Activated T-cell treated with anti-CD3 and anti-CD28 coated beads, Interleukin-2, amount 50 U/mL, for 1 hour (primary cell): ENCODE data around the gene ELMO3.

Source experiments
- DNase-seq: peaks from one replicate; pipeline ENCODE4 v3.0.0-alpha.2; 2020

The ELMO3 gene

DNA sequence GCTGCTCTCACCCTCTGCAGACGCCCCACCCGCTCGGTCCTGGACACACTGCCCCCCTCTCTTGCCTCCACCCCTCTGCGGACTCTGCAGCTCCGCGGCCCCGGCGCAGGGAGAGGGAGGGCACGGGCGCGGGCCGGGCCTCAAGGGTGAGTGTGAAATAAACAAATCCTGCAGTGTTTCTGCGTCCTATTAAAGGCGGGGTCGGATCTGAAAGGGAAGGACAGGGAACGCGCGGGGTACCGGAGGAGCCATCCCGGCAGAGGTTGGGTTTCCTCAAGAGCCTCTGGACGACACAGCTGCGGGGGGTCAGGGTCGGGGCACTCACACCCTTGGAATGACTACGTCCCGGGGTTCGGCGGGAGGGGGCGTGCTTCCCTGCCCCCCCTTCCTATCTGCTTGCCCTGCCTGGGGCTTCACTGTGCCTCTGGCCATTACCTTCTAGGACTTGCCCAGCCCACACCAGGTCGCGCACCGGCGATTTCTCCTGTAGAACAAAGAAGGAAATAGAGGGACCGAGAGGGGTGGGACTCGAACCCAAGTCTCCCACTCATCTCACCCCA, 34.9 kb upstream of the ELMO3 start:
- DNase-seq, result no peak

DNA sequence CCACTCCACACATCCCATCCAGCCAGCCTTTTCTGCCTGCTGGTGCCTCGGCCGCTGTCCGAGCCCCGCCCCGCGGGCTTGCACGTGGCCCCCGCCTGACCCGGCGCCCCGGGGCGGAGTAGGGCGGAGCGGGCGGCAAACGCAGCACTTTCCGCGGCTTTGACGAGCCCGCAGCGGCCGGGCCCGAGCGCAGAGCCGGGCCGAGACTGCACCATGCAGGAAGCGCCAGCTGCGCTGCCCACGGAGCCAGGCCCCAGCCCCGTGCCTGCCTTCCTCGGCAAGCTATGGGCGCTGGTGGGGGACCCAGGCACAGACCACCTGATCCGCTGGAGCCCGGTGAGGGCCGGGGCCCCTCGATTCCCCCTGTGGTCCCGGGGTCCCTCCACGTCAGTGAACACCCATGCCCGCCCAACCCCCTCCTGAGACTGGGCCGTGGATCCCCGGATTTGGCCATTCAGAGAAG, 34.3 kb upstream of the ELMO3 start, which contains the start of gene HSF4:
HSF4 (plus strand) TSS at position 147 of the 463 bp plus-strand sequence; CDS start at position 214, 67 bp downstream.
- no peak for DNase-seq

DNA sequence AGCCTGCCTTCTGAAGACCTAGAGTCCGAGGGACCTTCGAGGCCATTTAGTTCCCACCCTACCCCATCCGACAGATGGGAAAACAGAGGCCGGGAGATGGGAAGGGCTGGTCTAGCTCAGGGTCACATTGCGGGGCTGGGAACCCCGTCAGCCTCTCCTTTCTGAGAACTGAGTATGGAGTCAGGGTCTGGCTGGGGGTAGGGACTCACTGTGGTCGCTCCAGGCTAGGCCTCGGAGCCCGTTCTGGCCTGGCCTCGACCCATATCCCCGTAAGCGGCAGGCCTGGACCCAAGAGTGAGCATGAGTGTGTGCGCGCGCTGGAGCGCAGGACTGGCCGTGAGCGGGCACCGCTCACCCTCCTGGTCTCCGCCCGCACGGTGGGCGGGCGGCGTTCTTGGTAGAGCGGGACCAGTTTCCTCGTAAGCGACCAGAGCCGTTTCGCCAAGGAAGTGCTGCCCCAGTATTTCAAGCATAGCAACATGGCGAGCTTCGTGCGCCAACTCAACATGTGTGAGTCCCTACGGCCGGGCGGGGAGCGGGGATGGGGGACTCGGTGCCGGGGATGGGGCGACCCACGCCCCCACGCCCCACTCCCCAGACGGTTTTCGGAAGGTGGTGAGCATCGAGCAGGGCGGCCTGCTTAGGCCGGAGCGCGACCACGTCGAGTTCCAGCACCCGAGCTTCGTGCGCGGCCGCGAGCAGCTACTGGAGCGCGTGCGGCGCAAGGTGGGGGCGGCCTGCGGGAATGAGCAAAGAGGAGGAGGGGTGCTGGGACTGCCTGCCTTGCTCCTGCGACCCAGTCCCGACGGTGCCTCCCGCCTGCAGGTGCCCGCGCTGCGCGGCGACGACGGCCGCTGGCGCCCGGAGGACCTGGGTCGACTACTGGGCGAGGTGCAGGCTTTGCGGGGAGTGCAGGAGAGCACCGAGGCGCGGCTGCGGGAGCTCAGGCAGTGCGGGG, 33.5 kb upstream of the ELMO3 start:
- no peak for DNase-seq

DNA sequence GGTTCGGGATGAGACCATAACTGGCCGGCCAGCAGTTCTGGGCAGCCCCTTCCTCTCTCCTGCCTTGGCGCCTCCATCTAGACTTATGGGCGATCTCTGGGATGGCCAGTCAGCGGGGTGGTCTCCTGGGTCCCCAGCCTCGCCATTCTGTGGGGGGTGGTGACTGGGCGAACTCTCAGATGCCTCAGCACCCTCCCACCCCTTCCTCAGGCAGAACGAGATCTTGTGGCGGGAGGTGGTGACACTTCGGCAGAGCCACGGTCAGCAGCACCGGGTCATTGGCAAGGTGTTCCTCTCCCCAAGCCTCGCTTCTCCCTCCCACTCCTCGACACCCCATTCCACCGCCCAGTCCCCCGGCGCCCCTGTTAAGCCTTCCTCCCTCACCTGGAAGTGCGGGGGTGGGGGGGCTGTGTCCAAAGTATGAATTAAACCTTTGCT, 32.8 kb upstream of the ELMO3 start:
- DNase-seq, result no peak

DNA sequence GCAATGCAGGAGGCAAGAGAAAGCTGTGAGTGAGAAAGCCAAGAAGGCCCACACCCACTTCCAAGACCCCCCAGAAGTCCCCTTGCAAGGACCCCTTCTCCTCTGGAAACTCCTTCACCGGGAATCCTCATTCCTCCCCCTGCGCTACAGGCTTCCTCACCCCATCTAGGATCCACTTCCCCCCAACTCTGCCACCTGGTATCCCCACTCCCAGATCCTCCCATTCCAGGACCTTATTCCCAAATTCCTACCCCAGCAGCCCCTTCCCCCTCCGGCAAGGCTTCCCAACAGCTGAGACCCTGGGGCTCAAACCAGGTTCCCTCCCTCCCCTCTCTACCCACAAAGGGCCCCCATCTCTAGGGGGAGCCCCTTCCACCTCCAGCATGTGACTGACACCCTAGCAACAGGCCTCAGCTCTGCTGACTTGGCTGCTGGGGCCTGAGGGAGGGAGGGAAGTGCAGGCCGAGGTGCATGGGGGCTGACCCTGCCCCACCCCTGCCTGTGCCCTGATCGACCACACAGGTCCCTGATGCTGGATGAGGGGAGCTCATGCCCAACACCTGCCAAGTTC, 32.2 kb upstream of the ELMO3 start:
- no peak for DNase-seq

DNA sequence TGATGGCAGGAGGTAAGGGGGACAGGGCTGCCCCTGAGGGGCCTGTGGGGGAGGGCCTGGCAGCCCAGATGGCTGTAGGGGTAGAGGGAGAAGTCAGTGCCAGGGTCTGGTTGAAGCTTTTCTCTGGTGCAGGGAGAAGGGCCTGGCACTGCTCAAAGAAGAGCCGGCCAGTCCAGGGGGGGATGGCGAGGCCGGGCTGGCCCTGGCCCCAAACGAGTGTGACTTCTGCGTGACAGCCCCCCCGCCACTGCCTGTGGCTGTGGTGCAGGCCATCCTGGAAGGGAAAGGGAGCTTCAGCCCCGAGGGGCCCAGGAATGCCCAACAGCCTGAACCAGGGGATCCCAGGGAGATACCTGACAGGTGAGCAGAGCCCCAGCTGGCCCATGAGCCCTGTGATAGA, 31.3 kb upstream of the ELMO3 start:
- DNase-seq, result no peak

DNA sequence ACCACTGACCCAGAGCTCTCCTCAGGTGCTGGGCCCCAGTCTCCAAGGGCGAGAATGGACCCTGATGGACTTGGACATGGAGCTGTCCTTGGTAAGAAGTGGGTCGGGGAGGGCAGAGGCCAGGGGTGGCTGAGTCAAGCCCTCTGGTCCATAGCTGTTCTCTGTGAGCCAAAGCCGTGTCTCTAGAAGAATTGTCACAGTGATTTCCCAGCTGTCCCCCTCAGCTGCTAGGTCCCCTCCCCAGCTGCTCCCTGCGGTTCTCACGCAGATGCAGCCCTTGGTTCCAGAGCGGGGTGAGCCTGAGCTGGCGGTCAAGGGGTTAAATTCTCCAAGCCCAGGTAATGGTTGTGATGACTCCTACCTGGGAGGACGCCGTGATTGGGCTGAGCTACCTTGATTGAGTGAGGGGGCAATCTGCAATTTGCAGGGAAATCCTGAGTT, 29.9 kb upstream of the ELMO3 start:
- no peak for DNase-seq

DNA sequence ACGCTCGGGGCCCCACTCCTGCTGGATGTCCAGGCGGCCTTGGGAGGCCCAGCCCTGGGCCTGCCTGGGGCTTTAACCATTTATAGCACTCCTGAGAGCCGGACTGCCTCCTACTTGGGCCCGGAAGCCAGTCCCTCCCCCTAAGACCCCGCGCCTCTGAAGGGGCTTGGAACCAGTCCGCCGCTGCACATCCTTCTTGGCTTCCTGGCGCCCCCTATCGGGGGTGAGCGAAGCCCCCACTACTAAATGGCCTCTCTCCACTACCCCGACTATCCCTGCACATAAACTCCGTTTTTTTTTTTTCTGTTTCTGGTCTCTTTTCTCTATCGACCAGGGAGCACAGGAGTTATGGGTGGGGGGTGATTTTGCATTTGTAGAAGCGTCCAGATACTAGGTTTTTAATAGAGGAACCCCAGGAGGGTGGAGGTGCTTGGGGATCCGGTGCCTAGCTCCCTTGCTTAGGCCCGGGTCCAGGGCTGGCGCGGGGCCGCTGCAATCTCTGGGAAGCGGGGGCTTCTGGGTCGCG, 29.2 kb upstream of the ELMO3 start:
- no peak for DNase-seq

DNA sequence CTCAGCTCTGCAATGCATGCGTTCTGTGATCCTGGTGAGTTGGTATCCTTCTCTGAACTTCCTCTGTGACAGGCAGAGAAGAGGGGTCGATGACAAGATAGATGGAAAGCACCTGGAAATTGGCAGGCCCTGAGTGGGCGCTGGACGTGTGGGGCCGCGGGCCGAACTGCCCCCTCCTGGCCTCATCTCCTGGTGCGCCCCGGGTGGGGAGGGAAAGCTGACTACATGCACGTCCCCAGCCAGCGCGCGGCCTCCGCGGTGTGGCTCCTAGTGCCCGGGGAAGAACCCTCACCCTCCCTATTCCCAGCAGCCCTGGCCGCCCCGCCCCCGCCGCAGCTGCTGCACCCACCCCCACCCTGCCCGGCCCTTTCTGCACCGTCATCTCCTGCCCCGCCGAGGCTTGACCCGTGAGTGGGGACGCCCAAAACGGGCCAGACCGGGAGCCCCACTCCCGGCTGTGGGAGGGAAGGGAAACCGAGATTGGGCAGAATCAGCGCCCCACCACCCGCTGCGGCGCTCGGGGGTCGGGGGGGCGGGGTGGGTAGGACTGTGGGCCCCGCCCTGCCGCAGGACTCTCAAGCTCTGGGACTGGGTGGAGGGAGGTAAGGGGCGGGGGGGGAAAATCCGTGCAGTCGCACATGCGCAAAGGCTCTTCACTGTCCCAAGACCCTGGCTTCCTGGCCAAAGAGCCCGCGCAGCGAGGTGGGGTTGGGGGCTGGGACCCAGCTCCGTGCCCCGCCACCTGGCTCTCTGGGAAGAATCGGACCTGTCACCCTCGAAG, 28.6 kb upstream of the ELMO3 start, which contains the start of gene NOL3:
NOL3 (plus strand) TSS at position 371 of the 781 bp plus-strand sequence.
- DNase-seq, result no peak

DNA sequence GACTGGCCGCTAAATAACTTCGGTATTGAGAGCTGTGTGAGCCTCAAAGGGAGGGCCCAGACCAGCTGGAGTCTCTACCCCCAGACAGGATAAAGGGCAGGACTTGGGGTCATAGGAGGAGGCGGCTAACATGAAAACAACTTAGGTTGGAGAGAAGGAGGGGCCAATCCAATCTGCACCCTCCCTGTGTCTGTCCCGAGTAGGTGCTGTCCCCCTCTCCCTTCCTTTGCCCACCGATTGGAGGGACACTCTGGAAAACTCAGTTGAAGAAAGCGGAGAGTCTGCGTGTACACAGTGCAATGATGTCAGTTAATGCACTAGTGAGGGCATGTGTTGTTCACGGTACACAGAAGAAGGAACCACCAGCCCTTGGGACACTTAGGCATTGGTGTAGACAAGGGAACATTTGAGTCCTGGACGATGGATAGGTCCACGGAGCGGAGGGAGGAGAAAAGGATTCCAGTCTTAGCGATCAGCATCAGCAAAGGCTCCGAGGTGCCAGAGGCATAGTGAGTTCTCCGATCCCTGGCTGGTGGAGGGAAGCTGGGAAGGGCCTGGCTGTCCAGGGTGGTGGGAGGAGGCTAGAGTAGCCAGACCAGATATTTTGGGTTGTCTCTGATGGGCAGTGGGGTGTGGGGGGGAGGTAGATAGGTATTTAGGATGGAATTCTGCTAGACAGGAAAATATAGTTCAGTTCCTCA, 27.8 kb upstream of the ELMO3 start:
- DNase-seq, result no peak

DNA sequence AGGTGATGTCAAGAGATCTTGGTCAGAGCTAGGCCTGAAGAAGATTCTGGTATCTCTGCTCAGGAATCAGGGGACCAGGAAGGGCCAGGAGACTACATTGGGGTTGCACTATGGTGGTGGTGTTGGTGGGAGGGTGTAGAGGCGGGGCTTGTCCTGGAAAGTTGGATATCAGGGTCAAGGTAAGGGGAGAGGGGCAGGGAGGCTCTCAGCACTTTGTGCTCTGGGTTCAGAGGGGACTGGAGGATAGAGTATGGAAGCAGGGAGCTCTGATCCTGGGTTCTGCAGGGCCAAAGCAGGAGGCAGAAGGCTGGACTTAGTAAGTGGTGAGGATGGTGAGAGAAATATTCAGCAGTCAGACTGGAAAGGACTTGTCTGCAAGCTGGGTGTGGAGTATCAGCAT, 25.6 kb upstream of the ELMO3 start:
- DNase-seq, result no peak

DNA sequence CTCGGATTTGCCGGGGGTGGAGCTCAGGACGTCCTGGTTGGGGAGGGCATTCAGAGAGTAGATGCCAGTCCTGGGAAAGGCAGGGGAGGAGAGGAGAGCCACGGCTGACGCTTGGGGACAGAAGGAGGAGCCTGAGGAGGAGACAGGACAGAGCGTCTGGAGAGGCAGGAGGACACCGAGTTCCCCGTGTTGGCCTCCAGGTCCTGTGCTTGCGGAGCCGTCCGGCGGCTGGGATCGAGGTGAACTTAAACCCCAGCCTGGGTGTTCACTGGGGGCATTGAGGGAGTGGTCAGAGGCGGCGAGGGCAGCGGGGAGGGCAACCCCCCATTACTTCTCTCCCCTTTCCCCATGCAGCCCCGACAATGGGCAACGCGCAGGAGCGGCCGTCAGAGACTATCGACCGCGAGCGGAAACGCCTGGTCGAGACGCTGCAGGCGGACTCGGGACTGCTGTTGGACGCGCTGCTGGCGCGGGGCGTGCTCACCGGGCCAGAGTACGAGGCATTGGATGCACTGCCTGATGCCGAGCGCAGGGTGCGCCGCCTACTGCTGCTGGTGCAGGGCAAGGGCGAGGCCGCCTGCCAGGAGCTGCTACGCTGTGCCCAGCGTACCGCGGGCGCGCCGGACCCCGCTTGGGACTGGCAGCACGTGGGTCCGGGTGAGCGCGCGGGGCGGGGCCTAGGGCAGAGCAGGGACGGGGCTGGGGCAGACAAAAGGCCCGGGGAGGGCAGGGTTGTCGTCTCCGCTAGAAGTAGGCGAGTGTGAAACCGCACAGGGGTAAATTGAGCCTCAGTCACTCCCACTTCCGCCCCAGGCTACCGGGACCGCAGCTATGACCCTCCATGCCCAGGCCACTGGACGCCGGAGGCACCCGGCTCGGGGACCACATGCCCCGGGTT, 24.9 kb upstream of the ELMO3 start:
- peak; percentile 72 for DNase-seq

DNA sequence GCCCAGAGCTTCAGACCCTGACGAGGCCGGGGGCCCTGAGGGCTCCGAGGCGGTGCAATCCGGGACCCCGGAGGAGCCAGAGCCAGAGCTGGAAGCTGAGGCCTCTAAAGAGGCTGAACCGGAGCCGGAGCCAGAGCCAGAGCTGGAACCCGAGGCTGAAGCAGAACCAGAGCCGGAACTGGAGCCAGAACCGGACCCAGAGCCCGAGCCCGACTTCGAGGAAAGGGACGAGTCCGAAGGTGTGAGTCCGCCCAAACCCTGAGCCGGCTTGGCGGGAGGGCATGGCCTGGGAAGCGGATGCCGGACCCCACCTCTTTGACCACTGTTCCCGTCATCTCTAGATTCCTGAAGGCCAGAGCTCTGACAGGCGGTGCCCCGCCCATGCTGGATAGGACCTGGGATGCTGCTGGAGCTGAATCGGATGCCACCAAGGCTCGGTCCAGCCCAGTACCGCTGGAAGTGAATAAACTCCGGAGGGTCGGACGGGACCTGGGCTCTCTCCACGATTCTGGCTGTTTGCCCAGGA, 24.2 kb upstream of the ELMO3 start:
- no peak for DNase-seq

DNA sequence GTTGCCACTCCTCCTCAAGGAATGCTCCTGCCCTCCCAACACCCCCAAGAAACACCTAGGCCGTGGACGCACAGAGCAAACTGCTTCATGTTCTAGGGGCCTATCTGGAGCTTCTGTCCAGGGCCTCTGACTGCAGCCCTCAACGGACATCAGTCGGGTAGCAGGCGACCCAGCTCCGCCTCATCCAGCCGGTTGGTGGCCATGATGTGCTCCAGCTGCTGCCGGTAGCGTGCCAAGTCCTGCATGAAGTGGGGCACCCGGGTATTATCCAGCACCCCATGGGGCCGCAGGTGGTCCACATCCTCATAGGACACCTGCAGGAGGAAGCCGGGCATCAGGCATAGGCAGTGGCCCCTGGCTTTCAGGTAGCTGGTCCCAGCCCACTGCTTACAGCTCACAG, 22.3 kb upstream of the ELMO3 start:
- no peak for DNase-seq

DNA sequence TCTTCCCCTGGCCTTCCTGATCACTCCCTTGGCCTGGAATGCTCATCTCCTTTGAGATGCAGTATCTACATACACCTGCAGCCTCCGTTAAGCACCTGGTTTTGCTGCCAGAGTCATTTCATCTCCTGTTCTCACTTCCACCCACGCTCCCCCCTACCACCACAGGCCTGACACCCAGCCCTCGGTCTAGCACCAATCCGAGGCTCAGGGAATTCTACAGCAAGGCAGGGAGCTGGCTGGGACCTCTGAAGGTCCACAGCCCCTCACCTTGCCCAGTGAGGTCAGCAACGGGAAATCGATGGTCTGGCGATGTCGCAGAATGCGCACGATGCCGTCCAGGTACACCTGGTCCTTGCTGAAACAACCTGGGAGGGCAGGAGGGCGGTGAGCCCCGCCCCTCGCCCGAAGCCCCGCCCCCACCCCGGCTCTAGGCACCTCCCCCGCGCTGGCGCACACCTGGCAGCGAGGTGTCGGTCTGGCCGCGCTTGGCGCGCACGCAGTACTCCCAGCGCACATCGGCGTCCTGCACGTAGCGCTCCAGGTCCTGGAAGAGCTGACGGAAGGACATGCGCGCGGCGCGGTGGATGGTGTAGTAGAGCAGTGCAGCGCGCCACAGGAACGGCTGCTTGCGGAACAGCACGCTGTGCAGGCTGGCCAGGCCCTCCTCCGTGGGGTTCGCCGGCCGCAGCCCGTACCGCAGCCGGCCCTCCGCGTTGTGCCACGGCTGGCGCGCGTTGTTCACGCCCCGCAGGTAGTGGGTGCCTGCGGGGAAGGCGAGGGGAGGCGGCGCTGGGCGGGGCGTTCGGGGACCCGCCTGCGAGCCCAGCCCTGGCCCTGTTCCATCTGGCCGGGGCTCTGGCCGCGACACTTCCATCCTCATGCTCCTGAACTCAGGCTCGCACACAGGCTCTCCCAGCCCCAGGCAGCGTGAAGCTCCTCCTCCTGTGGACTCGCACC, 20.9 kb upstream of the ELMO3 start:
- DNase-seq, result peak; percentile 70

DNA sequence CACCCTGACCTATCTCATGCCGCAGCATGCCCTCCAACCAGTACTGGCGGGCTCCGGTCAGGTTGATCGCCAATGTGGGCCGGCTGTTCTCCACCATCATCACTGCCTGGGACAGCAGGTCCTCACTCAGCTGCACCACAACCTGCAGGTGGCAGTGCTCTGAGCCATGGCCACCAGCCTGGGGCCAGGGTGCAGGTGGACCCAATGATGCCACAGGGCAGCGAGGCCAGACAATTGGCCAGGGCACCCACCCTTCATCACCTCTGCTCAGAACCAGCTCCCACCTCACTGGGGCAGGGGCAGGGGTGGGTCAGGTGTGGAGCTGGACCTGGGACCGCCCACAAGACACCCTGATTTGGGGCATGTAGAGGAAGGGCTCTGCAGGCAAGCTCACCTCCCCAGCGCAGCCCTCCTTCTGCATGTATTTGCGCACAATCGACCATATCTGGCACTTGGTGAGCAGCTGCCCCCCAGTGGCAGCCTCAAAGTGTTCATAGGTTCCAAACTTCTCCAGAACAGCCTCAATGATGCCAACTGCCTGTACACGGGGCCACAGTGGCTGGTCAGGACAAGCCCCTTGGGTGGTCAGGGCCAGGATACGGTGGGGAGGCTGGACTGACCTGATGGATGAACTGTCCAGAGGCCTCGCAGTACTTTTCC, 19.4 kb upstream of the ELMO3 start:
- DNase-seq, result no peak

DNA sequence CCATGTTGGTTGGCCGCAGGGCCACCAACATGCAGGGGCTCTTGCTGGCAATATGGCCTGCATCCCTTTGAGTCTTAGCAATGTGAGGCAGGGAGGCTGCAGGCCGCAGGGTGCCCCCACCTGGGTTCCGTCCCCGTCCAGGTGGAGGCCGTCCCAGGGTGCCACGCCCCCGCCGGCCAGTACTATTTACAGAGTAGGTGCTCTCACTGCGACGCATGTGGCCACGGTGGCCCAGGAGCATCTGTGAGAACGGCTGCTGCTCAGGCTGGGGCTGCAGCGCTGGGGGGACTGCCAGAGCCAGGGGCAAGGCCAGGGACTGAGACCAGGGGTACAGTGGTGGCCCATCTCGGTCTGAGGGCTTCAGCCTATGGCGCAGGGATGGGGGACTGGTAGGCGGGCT, 18.8 kb upstream of the ELMO3 start:
- no peak for DNase-seq

DNA sequence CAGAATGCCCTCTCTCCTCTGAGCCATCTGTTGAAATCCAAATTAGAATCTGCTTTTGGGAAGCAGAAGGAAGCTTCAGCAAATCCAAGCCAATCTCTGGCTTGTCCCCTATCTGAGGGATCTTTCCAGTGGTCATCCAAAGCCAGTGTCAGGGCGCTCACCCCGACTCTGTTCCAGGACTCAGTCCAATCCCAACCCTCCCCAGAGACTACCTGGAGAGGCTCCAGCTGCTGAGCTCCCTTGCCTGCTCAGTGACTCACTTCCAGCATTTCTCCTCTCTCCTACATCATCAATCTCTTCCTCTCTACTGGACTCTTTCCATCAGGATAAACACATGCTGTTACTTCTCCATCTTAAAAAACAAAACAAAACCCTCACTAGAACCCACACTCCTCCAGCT, 17.6 kb upstream of the ELMO3 start:
- DNase-seq, result no peak

DNA sequence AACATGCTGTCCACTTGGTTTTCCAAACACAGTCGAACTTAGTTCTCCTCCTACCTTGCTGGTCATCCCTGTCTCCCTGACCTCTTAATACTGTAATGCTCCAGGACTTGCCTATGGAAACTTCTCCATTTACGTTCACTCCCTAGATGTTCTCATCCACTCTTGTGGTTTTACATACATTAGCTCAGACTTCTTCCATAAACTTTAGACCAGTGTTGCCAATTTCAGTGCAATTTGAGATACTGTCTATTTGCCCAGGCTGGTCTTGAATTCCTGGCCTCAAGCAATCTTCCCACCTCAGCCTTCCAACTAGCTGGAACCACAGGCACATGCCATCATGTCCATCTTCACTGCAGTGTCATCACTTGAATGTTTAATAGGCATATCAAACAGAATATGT, 16.6 kb upstream of the ELMO3 start:
- DNase-seq, result no peak
